Activated T-helper 2 cell treated with anti-CD3 and anti-CD28 coated beads, Interferon-gamma antibody, Interleukin-2, Interleukin-4, amounts not matched to agents 10 μg/mL and 5 μg/mL and 100 μg/mL, durations not matched to agents 14 hours and 24 hours and 36 hours (primary cell): ENCODE measurements around the gene TMC6. TPM values are rescaled to one million over a fixed set of nuclear protein-coding genes. Genes with fewer than 3 reads are reported as not detected.

Experiments
- DNase-seq: peaks from one replicate; pipeline ENCODE4 v3.0.0; 2021; ENCODE audit warnings: low spot score
- H3K27ac Mint-ChIP-seq: one replicate; pipeline ENCODE4 v1.8.0; 2021; ENCODE audit warnings: mixed read lengths
- H3K27me3 Mint-ChIP-seq: one replicate; pipeline ENCODE4 v1.8.0; 2021; ENCODE audit warnings: low read depth, mixed read lengths
- H3K36me3 Mint-ChIP-seq: one replicate; pipeline ENCODE4 v1.8.0; 2021; ENCODE audit warnings: low read depth, mixed read lengths
- H3K4me1 Mint-ChIP-seq: one replicate; pipeline ENCODE4 v1.8.0; 2021; ENCODE audit warnings: low read depth, mixed read lengths
- H3K4me3 Mint-ChIP-seq: one replicate; pipeline ENCODE4 v1.8.0; 2021; ENCODE audit warnings: low read depth, mild to moderate bottlenecking, moderate library complexity, mixed read lengths
- H3K9me3 Mint-ChIP-seq: one replicate; pipeline ENCODE4 v1.8.0; 2021; ENCODE audit warnings: mixed read lengths
- intact Hi-C: fragments of 100-400 bp; cut with micrococcal nuclease; formaldehyde crosslinking; loops from one replicate; pipeline ENCODE4 v1.15.1; 2023
- total RNA-seq: library from RNA; stranded (reverse); gene quantifications from 2 replicates; pipeline ENCODE4 v1.2.3, GENCODE V29; 2022

TMC6 gene
- total RNA-seq, 1 donor from 2014 or later = 240 TPM

DNA sequence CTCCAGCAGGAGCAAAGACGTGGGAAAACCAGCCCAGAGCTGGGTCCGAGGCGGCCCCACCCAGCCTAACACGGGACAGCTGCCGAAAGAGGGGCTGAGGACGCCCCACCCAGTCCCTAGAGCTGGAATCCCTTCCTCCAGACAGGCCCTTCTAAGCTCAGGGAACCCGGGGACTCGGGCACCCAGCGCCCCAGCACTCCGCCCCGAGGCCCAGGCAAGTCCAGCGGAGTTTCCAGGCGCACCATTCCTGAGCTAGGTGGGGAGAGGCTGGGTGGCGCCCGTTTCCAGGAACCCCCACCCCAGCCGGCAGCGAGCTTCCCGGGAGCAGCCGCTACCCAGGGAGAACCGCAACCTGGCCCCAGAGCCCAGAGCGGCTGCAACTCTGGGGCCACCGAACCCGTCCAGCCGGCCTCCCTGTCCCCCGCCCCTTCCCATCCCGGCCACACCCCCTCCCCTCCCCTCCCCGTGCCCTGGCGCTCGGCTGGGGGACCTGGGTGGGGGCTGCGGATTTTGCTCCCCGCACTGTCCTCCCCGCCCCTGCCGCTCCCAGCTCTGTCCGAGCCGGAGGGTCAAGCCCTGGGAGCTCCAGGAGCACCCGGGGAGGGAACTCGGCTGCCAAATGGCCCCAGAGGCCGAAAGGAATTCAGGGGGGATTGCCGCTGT, 536 bp downstream of the TMC6 start:
- DNase-seq = no peak
- peaks cover 37% of the 10 kb centered on the region for H3K4me1 Mint-ChIP-seq
- H3K27me3 Mint-ChIP-seq = no peaks in the 10 kb centered on the region
- H3K27ac Mint-ChIP-seq = peak overlapping the region; percentile 86
- no peaks in the 10 kb centered on the region for H3K9me3 Mint-ChIP-seq
- H3K36me3 Mint-ChIP-seq = peaks cover 45% of the 10 kb centered on the region
- intact Hi-C loops = loop anchor here (1.0 to 10.0 kb wide), 3 partner anchors 15 to 1393 kb away; partner anchors contain the start of genes MFSD11 and SRSF2
- H3K4me3 Mint-ChIP-seq = peak overlapping the region; percentile 88

DNA sequence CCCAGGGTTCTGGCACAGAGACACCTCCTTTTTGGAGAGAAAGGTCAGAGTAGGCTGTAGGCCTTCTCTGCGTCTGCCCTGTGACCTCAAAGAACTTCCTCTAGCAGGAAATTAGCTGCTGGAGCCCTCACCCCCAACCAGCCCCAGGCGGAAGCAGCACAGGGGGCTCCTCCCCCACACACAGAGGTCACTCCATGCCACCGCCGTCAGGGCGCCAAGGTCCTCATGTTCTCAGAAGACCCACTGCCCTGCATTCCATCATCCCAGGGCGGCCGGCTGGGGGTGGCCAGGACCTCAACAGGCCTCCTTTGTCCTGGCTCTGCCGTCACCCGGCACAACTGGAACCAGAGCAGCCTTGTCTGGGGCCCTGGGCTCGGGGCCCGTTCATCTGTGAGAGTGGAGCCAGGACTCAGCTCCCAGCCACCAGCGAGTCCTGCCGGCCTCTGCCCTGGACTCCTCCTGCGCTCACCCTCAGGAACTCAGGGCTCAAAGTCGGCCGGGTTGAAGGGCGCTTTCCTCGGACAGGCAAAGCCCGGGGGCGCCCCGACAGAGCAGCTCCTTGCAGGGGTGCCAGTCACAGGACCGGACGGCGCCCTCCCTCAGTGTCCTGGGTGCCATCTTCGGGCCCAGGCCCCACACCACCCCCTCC, 1.2 kb downstream of the TMC6 start:
- intact Hi-C loops = loop anchor here (1.0 to 10.0 kb wide), 3 partner anchors 14 to 1393 kb away; partner anchors contain the start of genes MFSD11 and SRSF2
- no peaks in the 10 kb centered on the region for H3K27me3 Mint-ChIP-seq
- DNase-seq = peak; percentile 72
- H3K4me1 Mint-ChIP-seq = peaks cover 40% of the 10 kb centered on the region
- H3K9me3 Mint-ChIP-seq = no peaks in the 10 kb centered on the region
- H3K36me3 Mint-ChIP-seq = peaks cover 45% of the 10 kb centered on the region
- H3K27ac Mint-ChIP-seq = peak overlapping the region; percentile 86
- peak overlapping the region; percentile 88 for H3K4me3 Mint-ChIP-seq

DNA sequence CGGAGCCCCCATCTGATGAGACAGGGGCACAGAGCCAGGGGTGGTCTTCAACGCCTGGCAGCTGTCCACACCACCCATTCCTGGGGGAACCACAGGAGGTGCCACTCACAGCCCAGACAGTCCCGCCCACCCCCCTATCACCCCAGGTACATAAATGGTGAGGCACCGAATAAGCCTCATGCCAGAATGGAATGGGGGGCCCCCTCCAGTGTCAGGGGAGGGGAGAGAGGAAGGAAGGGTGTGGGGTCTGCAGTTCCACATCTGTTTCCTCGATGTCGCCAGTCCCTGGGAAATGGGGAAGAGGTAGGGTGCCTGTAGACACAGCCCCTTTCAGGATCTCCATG, 1.7 kb downstream of the TMC6 start:
- no peak for DNase-seq
- no peaks in the 10 kb centered on the region for H3K27me3 Mint-ChIP-seq
- peak overlapping the region; percentile 88 for H3K4me3 Mint-ChIP-seq
- intact Hi-C loops = loop anchor here (1.0 to 10.0 kb wide), 3 partner anchors 14 to 1392 kb away; partner anchors contain the start of genes MFSD11 and SRSF2
- peak overlapping the region; percentile 86 for H3K27ac Mint-ChIP-seq
- no peaks in the 10 kb centered on the region for H3K9me3 Mint-ChIP-seq
- H3K36me3 Mint-ChIP-seq = peaks cover 49% of the 10 kb centered on the region
- H3K4me1 Mint-ChIP-seq = peaks cover 45% of the 10 kb centered on the region

DNA sequence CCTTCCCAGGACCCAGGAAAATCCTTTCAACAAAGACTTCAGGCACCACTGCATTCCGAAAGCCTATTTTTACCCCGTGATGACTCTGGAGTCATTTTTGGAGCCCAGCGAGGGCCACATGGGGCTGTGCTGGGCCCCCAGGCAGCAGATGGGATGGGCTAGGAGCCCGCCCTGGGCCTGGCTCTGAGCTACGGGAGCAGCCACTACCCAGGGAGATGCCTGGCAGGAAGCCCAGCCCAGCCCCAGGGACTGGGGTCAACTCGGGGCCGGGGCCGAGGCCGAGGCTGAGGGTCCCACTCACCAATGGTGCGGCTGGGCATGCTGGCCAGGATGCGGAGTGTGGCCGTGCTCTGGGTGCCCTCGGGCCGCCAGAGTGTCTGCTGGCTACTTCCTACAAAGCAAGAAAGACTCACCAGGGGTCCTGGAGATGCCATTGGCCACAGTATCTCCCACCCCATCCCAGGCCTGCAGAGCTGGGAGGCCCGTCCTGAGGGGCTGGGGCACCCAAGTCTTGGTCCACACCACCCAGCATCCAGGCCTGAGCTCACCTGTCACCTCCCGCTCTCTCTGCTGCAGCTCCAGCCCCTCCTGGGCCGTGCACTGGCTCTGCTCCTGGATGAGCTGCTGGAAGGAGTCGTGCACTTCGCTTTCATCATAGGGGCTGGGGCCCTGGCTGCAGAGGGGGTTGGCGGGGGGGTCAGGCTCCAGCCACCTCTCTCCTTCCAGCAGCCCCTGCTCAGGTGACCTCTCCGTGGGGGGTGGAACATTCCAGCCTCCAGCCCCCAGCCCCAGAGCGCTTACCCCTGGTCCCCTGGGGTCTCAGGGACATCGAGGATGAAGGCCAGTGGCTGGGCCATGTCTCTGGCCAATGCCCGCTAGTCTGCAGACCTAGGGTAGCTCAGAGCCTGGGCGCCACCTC, 2.3 kb downstream of the TMC6 start:
- Mint-ChIP-seq H3K36me3 (peaks cover 55% of the 10 kb centered on the region), H3K4me1 (peaks cover 50% of the 10 kb centered on the region), H3K4me3 (peak overlapping the region; percentile 88), H3K9me3 (no peaks in the 10 kb centered on the region), H3K27ac (peak overlapping the region; percentile 80), H3K27me3 (no peaks in the 10 kb centered on the region)
- intact Hi-C loops = loop anchor here (10.0 kb wide), 2 partner anchors 671 to 1391 kb away; partner anchors contain the start of genes MFSD11 and SRSF2
- DNase-seq = no peak

DNA sequence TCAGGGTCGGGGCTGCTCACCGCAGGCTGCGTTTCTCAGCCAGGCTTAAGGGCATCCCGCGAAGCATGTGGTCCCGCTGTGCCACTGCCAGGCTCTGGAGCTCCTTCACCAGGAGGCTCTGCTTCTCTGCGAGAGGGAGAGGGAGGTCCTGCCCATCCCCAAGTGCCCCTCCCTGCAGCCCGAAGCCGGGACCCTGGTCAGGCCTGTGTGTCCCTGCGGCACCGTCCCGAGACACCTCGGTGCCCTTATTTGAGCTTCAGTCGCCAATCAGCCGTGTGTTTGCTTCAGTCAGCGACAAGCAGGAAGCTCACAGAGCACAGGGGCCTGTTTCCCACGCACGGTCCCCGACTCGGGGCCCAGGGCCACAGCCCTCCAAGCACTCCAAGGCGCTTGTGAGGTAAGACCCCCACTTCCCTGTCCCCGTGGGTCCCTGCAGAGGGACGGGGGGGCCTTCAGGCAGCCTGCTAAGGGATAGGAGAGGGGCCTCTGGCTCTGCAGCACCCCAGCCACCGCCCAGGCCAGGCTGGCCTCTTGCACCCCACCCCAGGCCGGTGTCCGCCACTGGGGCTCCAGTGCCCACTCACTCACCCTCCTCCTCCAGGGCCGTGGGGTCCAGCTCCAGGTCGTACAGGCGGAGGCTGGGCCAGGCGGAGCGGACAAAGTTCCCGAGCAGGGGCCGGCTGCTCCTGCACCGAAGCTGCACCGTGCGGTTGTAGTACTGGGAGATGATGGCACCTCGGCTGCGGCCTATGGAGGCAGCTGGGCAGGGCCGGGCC, 3.2 kb downstream of the TMC6 start:
- H3K9me3 Mint-ChIP-seq = no peaks in the 10 kb centered on the region
- H3K36me3 Mint-ChIP-seq = peaks cover 56% of the 10 kb centered on the region
- no peak for DNase-seq
- H3K27ac Mint-ChIP-seq = peak overlapping the region; percentile 70
- H3K27me3 Mint-ChIP-seq = no peaks in the 10 kb centered on the region
- H3K4me1 Mint-ChIP-seq = peaks cover 57% of the 10 kb centered on the region
- intact Hi-C loops = loop anchor here (10.0 kb wide), 2 partner anchors 671 to 1391 kb away; partner anchors contain the start of genes MFSD11 and SRSF2
- peak overlapping the region; percentile 88 for H3K4me3 Mint-ChIP-seq

DNA sequence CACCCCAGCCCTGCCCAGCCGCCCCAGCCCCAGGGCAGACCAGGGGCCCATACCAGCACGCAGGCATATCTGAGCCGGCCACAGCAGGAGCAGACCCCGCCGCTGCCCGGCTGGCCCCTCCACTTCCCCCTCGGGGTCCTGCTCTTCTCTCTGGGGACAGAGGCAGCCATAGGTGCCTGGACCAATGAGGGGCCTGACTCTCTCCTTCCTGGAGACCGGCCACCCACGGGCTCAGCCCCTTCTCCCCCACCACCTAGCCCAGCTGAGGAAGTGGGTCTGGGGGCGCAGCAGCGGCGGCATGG, 3.8 kb downstream of the TMC6 start:
- Mint-ChIP-seq H3K36me3 (peaks cover 58% of the 10 kb centered on the region), H3K27ac (no peak overlapping the region), H3K4me1 (peaks cover 54% of the 10 kb centered on the region), H3K27me3 (no peaks in the 10 kb centered on the region), H3K9me3 (no peaks in the 10 kb centered on the region), H3K4me3 (peak overlapping the region; percentile 49)
- DNase-seq = no peak
- intact Hi-C loops = loop anchor here (10.0 kb wide), 2 partner anchors 670 to 1390 kb away; partner anchors contain the start of genes MFSD11 and SRSF2

DNA sequence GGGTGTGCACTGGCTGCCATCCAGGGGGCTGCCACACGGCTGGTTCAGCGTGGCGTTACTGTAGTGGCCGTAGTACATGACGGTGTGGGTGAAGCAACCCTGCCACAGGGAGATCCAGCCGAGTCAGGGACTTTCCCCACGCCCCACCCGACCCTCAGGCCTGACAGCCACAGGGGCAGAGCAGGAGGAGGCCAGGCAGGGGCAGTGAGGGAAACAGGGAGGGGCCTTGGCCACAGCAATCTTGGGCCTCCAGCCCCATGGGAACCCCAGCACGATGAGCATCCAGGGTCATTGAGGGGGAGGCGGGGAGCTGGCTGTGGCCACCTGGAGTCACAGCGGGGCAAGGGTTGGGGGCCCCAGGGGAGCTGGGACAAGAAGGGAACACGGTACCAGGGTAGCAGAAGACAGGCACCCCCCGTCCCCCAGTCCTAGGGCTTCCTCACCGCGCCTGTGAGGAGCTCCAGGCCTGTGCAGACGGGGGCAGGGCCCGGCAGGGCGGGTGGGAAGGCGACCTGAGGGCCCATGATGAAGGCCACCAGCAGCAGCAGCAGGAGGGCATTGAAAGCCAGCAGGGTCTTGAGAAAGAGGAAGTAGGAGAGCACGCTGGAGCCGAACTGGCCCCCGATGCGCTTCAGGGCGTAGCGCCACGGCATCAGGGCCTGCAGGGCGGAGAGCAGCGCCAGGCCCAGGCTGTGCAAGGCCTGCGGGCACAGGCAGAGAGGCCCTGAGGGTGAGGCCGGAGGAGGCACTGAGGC, 4.3 kb downstream of the TMC6 start:
- H3K36me3 Mint-ChIP-seq = peaks cover 58% of the 10 kb centered on the region
- peak overlapping the region; percentile 40 for H3K4me3 Mint-ChIP-seq
- intact Hi-C loops = loop anchor here (10.0 kb wide), 2 partner anchors 669 to 1389 kb away; partner anchors contain the start of genes MFSD11 and SRSF2
- no peak for DNase-seq
- H3K27me3 Mint-ChIP-seq = no peaks in the 10 kb centered on the region
- peaks cover 50% of the 10 kb centered on the region for H3K4me1 Mint-ChIP-seq
- H3K9me3 Mint-ChIP-seq = no peaks in the 10 kb centered on the region
- H3K27ac Mint-ChIP-seq = peak overlapping the region; percentile 29

DNA sequence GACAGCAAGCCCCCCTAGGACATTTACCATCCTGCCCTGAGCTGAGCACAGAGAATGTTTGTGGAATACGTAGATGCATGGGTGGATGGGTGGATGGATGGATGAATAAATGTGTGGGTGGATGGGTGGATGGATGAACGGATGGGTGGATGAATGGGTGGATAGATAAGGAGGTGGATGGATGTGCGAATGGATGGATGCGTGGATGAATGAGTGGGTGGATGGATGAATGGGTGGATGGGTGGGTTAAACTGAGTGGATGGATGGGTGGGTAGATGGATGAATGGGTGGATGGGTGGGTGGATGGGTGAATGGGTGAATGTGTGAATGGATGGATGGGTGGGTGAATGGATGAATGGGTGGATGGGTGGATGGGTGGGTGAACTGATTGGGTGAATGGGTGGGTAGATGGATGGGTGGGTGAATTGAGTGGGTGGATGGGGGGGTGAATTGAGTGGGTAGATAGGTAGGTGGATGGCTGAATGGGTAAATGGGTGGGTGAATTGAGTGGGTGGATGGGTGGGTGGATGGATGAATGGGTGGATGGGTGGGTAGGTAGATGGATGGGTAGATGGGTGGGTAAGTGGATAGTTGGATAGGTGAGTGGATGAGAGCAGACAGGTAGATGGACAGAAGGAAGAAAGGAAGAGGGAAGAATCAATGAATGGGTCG, 5.2 kb downstream of the TMC6 start:
- intact Hi-C loops = loop anchor here (10.0 kb wide), 2 partner anchors 669 to 1389 kb away; partner anchors contain the start of genes MFSD11 and SRSF2
- no peak for DNase-seq
- Mint-ChIP-seq H3K36me3 (peaks cover 58% of the 10 kb centered on the region), H3K27ac (peak overlapping the region; percentile 58), H3K4me1 (peaks cover 46% of the 10 kb centered on the region), H3K27me3 (no peaks in the 10 kb centered on the region), H3K9me3 (no peaks in the 10 kb centered on the region), H3K4me3 (peak overlapping the region; percentile 80)

DNA sequence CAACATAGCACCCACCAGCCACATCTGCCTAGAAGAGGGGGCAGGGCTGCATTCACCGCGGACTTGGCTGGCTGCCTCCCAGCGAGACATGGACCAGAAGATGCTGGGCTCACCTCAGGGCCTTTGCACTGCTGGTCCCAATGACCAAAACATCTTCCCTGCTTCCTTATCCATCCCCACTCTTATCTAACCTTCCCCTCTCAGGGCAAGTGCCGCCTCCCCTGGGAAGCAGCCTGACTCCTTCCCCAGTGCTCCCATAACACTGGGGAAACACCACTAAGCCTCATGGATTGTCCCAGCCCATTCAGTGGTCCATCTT, 5.7 kb downstream of the TMC6 start:
- peak overlapping the region; percentile 58 for H3K27ac Mint-ChIP-seq
- no peaks in the 10 kb centered on the region for H3K9me3 Mint-ChIP-seq
- peaks cover 48% of the 10 kb centered on the region for H3K4me1 Mint-ChIP-seq
- H3K4me3 Mint-ChIP-seq = peak overlapping the region; percentile 80
- DNase-seq = no peak
- H3K36me3 Mint-ChIP-seq = peaks cover 61% of the 10 kb centered on the region
- intact Hi-C loops = loop anchor here (10.0 kb wide), 2 partner anchors 668 to 1388 kb away; partner anchors contain the start of genes MFSD11 and SRSF2
- H3K27me3 Mint-ChIP-seq = no peaks in the 10 kb centered on the region

DNA sequence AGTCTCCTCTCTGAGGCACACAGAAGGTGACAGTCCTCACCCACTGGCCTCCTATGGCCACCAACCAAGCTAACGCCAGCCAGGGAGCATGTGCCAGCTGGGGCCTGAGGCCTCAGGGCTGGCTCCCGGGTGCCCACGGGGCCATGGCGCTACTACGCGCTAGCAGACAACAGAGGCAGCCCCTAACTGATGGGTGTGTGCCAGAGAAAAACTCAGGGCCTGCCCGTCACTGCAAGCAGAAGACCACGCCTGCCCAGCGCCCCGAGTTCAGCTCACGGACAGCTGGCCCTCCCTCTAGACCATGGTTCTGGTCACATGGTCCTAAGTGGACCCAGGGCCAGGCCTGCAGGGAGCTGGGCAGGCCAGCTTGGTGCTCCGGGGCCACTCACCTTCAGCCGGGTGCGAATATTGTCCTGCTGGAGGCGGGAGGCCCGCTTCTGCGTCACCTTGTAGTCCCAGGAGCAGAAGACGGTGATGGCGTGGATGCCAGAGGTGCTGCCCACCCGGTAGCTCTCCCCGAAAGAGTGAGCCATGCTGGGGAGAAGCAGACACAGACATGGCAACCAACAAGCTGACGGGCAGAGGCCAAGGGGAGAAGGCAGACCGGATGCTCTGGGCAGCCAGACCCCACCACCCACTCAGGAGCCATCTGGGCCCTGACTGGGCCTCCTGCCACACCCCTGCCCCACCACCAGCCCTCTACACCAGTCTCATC, 6.2 kb downstream of the TMC6 start:
- no peak for DNase-seq
- Mint-ChIP-seq H3K4me1 (peaks cover 48% of the 10 kb centered on the region), H3K27me3 (no peaks in the 10 kb centered on the region), H3K36me3 (peaks cover 63% of the 10 kb centered on the region), H3K27ac (peak overlapping the region; percentile 55), H3K9me3 (no peaks in the 10 kb centered on the region), H3K4me3 (peak overlapping the region; percentile 80)
- intact Hi-C loops = loop anchor here (10.0 kb wide), 2 partner anchors 668 to 1388 kb away; partner anchors contain the start of genes MFSD11 and SRSF2
